Body of pancreas (tissue), 4 donors: Measurements from ENCODE around the gene UTS2.

ENCODE experiments used
- POLR2A ChIP-seq, 3 donors: fragments of 450-650 bp; IDR thresholded peaks; one replicate each; pipeline ENCODE4 v1.6.1; 2016; ENCODE audit warnings: antibody characterized with exemption in 3 of 3, mild to moderate bottlenecking in 2 of 3
- TF ChIP-seq, protein P1 (sequence below), 7 experiments: fragments of 450-650 bp in 4 of 7; fragments of 200-600 bp in 3 of 7; sonication (generic) in 3 of 7; IDR thresholded peaks; one replicate each; pipeline ENCODE4 v1.5.1; 2016 to 2019; ENCODE audit warnings: antibody characterized with exemption in 7 of 7

DNA sequence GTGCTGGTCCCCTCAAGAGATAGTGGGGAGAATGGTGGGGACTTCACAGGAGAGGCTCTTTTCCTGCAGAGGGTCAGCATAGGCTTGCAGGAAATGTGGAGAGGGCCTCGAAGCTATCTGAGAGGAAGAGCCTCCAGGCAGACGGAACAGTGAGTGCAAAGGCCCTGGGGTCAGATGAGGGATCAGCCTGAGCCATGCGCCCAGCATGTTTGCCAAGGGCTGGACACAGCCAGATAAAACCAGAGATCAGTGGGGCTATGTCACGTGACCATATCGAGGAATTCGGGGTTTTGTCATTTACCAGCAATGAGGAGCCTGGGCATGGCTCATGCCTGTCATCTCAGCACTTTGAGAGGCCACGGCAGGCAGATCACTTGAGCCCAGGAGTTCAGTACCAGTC lies 6.5 kb upstream of the UTS2 start:
- TF ChIP-seq, protein P1, sequence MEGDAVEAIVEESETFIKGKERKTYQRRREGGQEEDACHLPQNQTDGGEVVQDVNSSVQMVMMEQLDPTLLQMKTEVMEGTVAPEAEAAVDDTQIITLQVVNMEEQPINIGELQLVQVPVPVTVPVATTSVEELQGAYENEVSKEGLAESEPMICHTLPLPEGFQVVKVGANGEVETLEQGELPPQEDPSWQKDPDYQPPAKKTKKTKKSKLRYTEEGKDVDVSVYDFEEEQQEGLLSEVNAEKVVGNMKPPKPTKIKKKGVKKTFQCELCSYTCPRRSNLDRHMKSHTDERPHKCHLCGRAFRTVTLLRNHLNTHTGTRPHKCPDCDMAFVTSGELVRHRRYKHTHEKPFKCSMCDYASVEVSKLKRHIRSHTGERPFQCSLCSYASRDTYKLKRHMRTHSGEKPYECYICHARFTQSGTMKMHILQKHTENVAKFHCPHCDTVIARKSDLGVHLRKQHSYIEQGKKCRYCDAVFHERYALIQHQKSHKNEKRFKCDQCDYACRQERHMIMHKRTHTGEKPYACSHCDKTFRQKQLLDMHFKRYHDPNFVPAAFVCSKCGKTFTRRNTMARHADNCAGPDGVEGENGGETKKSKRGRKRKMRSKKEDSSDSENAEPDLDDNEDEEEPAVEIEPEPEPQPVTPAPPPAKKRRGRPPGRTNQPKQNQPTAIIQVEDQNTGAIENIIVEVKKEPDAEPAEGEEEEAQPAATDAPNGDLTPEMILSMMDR (IDR thresholded peaks at IDR 0.05), result no peak
- no peak for TF ChIP-seq POLR2A (IDR thresholded peaks at IDR 0.05)
